Measurements from ENCODE around the gene PPM1K.

Gene PPM1K

GRCh38 chr4:88276952-88277710, 7.2 kb downstream of the PPM1K start:
- peak; percentile 24 to 40 for DNase-seq

- DNase-seq: no peak
Measured at GRCh38 chr4:88275949-88276515, 8.3 kb downstream of the PPM1K start.

- peak; percentile 68 to 75 for DNase-seq
Measured at GRCh38 chr4:88275516-88275915, 8.8 kb downstream of the PPM1K start.

- DNase-seq: no peak
Measured at GRCh38 chr4:88268913-88269312, 15.4 kb downstream of the PPM1K start.

- no peak for DNase-seq
Measured at GRCh38 chr4:88264336-88264735, 20.0 kb downstream of the PPM1K start.

- DNase-seq: no peak
Measured at GRCh38 chr4:88257726-88258125, 26.6 kb downstream of the PPM1K start.

GRCh38 chr4:88255111-88255510, 29.2 kb downstream of the PPM1K start:
- DNase-seq: no peak

GRCh38 chr4:88251924-88252323, 32.4 kb downstream of the PPM1K start:
- DNase-seq: peak; percentile 27 to 52

GRCh38 chr4:88247148-88247547, 37.2 kb downstream of the PPM1K start:
- DNase-seq: no peak

GRCh38 chr4:88246600-88246999, 37.8 kb downstream of the PPM1K start:
- no peak for DNase-seq

GRCh38 chr4:88244816-88245579, 39.4 kb downstream of the PPM1K start:
- DNase-seq: no peak

- no peak for DNase-seq
Measured at GRCh38 chr4:88244056-88244455, 40.3 kb downstream of the PPM1K start.

- DNase-seq: no peak
Measured at GRCh38 chr4:88242144-88242543, 42.2 kb downstream of the PPM1K start.

- peak; percentile 90 to 93 for DNase-seq
Measured at GRCh38 chr4:88240297-88240714, 44.1 kb downstream of the PPM1K start.

- DNase-seq: no peak
Measured at GRCh38 chr4:88230969-88231771, 53.2 kb downstream of the PPM1K start.

GRCh38 chr4:88230461-88230891, 53.9 kb downstream of the PPM1K start:
- DNase-seq: no peak

- no peak for DNase-seq
Measured at GRCh38 chr4:88227734-88228133, 56.6 kb downstream of the PPM1K start.

GRCh38 chr4:88226143-88226542, 58.2 kb downstream of the PPM1K start:
- DNase-seq: no peak

- DNase-seq: no peak
Measured at GRCh38 chr4:88225232-88226105, 58.9 kb downstream of the PPM1K start.

GRCh38 chr4:88223516-88223915, 60.8 kb downstream of the PPM1K start:
- DNase-seq: peak; percentile 54 to 58

- peak; percentile 57 to 71 for DNase-seq
Measured at GRCh38 chr4:88219099-88219498, 65.3 kb downstream of the PPM1K start.

GRCh38 chr4:88217169-88217568, 67.2 kb downstream of the PPM1K start:
- DNase-seq: no peak

All from inflammatory macrophage (primary cell).